ENCODE results near the gene PAN3.

PAN3 gene

GRCh38 chr13:28314879-28315278, 176.5 kb downstream of the PAN3 start:
- no peak for DNase-seq

- DNase-seq = no peak
Measured at GRCh38 chr13:28316129-28316528, 177.8 kb downstream of the PAN3 start.

GRCh38 chr13:28316836-28317235, 178.5 kb downstream of the PAN3 start:
- no peak for DNase-seq

DNA sequence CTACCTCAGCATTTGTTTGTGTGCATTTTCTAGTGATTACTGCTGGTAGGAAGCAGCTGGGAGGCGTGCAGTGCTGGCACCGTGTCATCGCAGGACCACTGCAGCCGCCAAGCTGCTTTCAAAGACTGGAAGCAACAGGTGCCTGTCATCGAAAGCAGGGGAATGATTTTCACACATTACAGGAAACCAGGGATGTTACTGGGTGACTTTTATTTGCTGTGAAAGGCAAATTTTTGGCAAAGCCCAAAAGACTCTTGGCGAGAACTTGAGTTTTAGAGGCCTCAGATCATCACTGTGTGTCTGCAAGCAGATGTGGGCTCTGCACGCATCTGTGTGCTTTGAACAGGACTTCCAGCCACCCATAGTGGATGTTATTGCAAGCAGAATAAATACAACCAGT, 180.2 kb downstream of the PAN3 start:
- DNase-seq = no peak

DNA sequence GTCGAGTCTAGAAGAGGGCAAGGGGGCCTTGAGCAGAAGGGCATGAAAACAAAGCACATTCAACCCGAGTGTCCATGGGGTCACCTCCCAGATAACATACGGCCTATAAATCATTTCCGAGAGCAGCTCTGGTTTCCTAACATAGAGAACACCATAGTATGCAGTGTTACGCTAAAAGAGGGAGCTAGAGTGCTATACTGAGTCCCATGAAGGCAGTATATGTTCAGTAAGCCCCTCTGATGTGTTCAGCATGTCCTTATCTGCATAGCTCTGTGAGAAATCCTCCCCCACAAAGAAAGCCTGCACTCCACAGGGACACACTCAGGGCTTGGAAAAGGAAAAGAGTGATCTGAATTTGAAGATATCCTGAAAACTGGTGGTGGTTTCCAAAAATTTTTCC, 181.2 kb downstream of the PAN3 start:
- DNase-seq = no peak

- no peak for DNase-seq
Measured at GRCh38 chr13:28320209-28320608, 181.9 kb downstream of the PAN3 start.

DNA sequence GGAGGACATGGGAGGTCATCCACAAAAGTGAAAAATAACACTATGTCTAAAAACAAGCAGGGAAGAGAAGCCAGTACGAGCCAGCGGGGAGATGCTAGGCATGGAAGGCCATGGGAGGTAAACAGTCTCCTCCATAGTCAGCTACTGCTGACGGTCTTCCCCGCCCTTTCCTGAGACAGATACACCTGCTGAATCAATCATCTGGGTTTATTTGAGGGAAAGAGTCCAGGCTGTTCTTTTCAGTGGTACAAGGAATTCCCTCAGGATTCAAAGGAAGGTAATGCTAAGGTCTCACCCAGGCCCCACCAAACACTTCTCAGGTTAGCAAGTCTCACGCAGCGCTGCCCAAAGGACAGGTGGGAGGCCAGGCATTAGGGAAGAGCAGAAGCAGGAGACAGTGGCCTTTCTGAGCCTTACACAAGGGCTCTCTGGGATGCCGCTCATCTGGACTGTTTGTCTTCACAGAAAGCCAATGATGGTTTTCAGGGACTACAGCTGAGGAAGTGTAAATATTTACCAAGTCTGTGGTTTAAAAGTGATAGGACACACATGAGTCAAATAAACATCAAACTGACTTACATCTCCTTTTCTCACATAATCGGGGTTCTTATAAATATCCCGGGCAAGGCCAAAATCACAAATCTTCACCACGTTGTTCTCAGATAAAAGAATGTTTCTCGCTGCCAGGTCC, 182.7 kb downstream of the PAN3 start:
- DNase-seq = peak; percentile 81

- DNase-seq = peak; percentile 54
Measured at GRCh38 chr13:28321756-28322155, 183.4 kb downstream of the PAN3 start.

- DNase-seq = no peak
Measured at GRCh38 chr13:28322256-28322905, 184.0 kb downstream of the PAN3 start.

- peak; percentile 40 for DNase-seq
Measured at GRCh38 chr13:28324181-28324789, 185.9 kb downstream of the PAN3 start.

DNA sequence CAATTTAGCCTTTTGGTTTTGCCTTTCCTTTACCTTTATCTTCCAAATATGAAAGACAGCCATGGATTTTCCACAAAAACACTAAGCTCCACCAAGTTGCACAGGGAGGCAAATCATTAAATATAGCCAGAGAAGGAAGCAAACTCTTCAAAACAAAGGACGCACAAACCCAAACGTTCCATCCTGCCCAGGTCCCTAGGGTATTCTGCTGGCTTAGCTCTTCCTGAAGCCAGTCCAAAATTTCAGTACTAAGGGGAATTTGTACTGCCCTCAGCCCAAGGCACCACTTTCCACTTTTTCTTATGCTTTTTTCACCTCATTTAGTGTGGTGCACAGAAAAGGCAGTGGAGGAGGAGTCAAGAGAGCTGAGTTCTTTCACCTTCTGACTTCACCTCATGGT, 186.7 kb downstream of the PAN3 start:
- no peak for DNase-seq

- DNase-seq = no peak
Measured at GRCh38 chr13:28326056-28326455, 187.7 kb downstream of the PAN3 start.

DNA sequence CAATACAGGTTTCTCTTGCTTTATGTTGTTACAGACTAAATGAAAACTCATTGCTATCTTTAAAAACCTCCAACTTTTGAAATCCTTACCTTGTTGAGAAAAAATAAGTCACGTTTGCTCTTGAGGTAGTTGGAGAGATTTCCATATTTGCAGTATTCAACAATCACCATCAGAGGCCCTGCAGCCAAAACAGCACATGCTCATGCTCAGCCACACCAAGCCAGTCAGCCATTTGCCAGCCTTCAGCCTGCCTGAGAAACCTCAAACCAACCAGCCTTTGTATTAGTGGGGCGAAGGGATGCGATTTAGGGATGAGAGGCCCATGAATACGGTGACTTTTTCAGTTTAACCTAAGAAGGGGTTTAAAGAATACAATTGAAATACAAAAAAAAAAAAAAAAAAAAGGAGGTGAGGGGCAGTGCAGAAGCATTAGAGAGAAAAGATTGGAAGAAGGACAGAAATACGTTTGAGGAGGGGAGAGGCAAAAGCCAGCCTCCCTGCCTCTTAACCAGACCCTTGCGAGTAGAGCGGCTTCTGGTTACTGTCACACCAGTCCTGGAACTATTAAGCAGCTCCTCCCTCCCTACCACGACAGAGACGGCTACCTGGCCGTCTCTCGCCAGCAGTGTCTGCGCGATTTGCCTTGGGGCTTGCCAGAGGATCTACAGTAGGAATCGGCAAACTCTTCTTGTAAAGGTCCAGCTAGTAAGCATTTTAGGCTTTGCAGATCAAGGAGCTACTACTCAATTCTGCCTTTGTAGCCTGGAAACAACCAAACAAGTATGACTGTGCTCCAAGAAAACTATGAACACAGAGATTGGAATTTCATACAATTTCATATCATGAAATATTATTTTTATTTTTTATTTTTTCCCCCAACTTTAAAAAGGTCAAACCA, 189.3 kb downstream of the PAN3 start:
- no peak for DNase-seq

- DNase-seq = no peak
Measured at GRCh38 chr13:28328271-28328607, 189.9 kb downstream of the PAN3 start.

- DNase-seq = no peak
Measured at GRCh38 chr13:28329395-28330158, 191.2 kb downstream of the PAN3 start.

- no peak for DNase-seq
Measured at GRCh38 chr13:28333204-28333881, 195.0 kb downstream of the PAN3 start.

- no peak for DNase-seq
Measured at GRCh38 chr13:28336193-28336657, 197.9 kb downstream of the PAN3 start.

GRCh38 chr13:28337166-28338005, 199.0 kb downstream of the PAN3 start:
- no peak for DNase-seq

- DNase-seq = no peak
Measured at GRCh38 chr13:28338006-28338574, 199.7 kb downstream of the PAN3 start.

GRCh38 chr13:28338742-28339141, 200.4 kb downstream of the PAN3 start:
- DNase-seq = no peak

DNA sequence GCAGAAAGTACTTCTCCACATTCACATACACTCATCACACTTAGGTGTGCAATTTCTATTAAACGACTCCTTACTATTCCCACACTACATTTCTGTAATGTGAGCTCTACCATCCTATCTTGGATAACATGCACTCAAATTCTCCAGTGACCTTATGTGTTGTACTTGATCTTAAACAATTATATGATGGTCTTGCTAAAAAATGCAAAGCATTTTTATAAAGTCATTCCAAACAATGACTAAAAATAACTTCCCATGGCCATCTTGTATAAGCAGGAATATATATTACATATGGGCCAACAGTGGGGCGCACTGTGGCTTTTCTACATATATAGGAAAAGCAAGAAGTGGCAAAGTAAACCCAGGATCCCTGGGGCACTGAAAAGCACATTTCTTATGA, 201.1 kb downstream of the PAN3 start:
- no peak for DNase-seq
